Suppressor macrophage treated with lipopolysaccharide for 1 hour (primary cell): ENCODE measurements around the gene IRX6.

ENCODE experiments used
- DNase-seq, 3 donors: peaks; one replicate each; pipeline ENCODE4 v3.0.0-alpha.2; 2020 to 2022

The IRX6 gene

GRCh38 chr16:55323637-55324271, at the start of gene IRX6:
TSS of gene IRX6 (plus strand) at chr16:55324203. CDS start at chr16:55325092, 889 bp downstream.
- DNase-seq, result peak in 2 of 3 donors; percentile 30 to 54

- no peak for DNase-seq
Measured at GRCh38 chr16:55274391-55274790, 49.6 kb upstream of the IRX6 start.

- DNase-seq, result no peak
Measured at GRCh38 chr16:55275167-55275566, 48.8 kb upstream of the IRX6 start.

- no peak for DNase-seq
Measured at GRCh38 chr16:55275869-55276268, 48.1 kb upstream of the IRX6 start.

- DNase-seq, result no peak
Measured at GRCh38 chr16:55277536-55277935, 46.5 kb upstream of the IRX6 start.

GRCh38 chr16:55279598-55279997, 44.4 kb upstream of the IRX6 start:
- DNase-seq, result no peak

GRCh38 chr16:55280587-55280986, 43.4 kb upstream of the IRX6 start:
- no peak for DNase-seq

- no peak for DNase-seq
Measured at GRCh38 chr16:55282441-55282840, 41.6 kb upstream of the IRX6 start.

GRCh38 chr16:55283812-55284717, 39.9 kb upstream of the IRX6 start:
- DNase-seq, result no peak

- no peak for DNase-seq
Measured at GRCh38 chr16:55284718-55285099, 39.3 kb upstream of the IRX6 start.

GRCh38 chr16:55285586-55285985, 38.4 kb upstream of the IRX6 start:
- DNase-seq, result no peak

GRCh38 chr16:55289353-55289752, 34.6 kb upstream of the IRX6 start:
- no peak for DNase-seq

GRCh38 chr16:55291847-55292246, 32.2 kb upstream of the IRX6 start:
- DNase-seq, result no peak

- DNase-seq, result no peak
Measured at GRCh38 chr16:55292491-55292890, 31.5 kb upstream of the IRX6 start.

GRCh38 chr16:55294129-55294528, 29.9 kb upstream of the IRX6 start:
- DNase-seq, result no peak

- DNase-seq, result no peak
Measured at GRCh38 chr16:55294931-55295342, 29.1 kb upstream of the IRX6 start.

GRCh38 chr16:55297062-55297909, 26.7 kb upstream of the IRX6 start:
- DNase-seq, result no peak

GRCh38 chr16:55297910-55298479, 26.0 kb upstream of the IRX6 start:
- no peak for DNase-seq

GRCh38 chr16:55301385-55302008, 22.5 kb upstream of the IRX6 start:
- DNase-seq, result peak in 1 of 3 donors; percentile 20

GRCh38 chr16:55302635-55303034, 21.4 kb upstream of the IRX6 start:
- DNase-seq, result no peak

- no peak for DNase-seq
Measured at GRCh38 chr16:55308973-55309372, 15.0 kb upstream of the IRX6 start.

- no peak for DNase-seq
Measured at GRCh38 chr16:55322327-55322726, 1.7 kb upstream of the IRX6 start.
